ENCODE measurements around the gene DHX34. TPM values are rescaled to one million over a fixed set of nuclear protein-coding genes. Genes with fewer than 3 reads are reported as not detected.
A peak's percentile ranks its signal among the peaks of the same experiment; 100 is the strongest.

The DHX34 gene
- total RNA-seq, 4 donors from 2014 or later: 10.7 to 20.8 (median 17.7) TPM

GRCh38 chr19:47370045-47370611 is 21.0 kb downstream of the DHX34 start:
- Histone ChIP-seq H3K27me3 (no peaks in the 10 kb centered on the region), H3K9me3 (no peaks in the 10 kb centered on the region), H3K4me1 (peaks cover 0 to 10% (median 0%) of the 10 kb centered on the region in 3 donors), H3K36me3 (peaks cover 24 to 99% (median 54%) of the 10 kb centered on the region in 3 donors), H3K27ac (peak overlapping the region in 1 of 4 donors; percentile 9), H3K4me3 (no peak overlapping the region)
- no peak for TF ChIP-seq CTCF (IDR thresholded peaks at IDR 0.05)
- TF ChIP-seq POLR2A (IDR thresholded peaks at IDR 0.05): no peak
- WGBS, 2 donors: 54 to 56% methylated on average over 4 to 5 of the region's 10 CpGs
- no peak for DNase-seq
- intact Hi-C loops (cut with DNase I): no loop called here

GRCh38 chr19:47371261-47371660 is 22.1 kb downstream of the DHX34 start:
- H3K4me1 ChIP-seq: peaks cover 0 to 10% (median 0%) of the 10 kb centered on the region in 3 donors
- no peak overlapping the region for H3K4me3 ChIP-seq
- 81 to 100% methylated on average over 1 to 4 of the region's 9 CpGs for WGBS, 2 donors
- no peaks in the 10 kb centered on the region for H3K27me3 ChIP-seq
- H3K36me3 ChIP-seq: peaks cover 35 to 99% (median 61%) of the 10 kb centered on the region in 3 donors
- H3K27ac ChIP-seq: no peak overlapping the region
- TF ChIP-seq POLR2A (IDR thresholded peaks at IDR 0.05) (no peak), CTCF (IDR thresholded peaks at IDR 0.05) (no peak)
- intact Hi-C loops (cut with DNase I): no loop called here
- H3K9me3 ChIP-seq: no peaks in the 10 kb centered on the region
- DNase-seq: no peak

- Histone ChIP-seq H3K27ac (no peak overlapping the region), H3K4me3 (no peak overlapping the region), H3K36me3 (peaks cover 46 to 99% (median 74%) of the 10 kb centered on the region in 3 donors), H3K4me1 (peaks cover 0 to 10% (median 0%) of the 10 kb centered on the region in 3 donors), H3K9me3 (no peaks in the 10 kb centered on the region), H3K27me3 (no peaks in the 10 kb centered on the region)
- intact Hi-C loops (cut with DNase I): no loop called here
- TF ChIP-seq POLR2A (IDR thresholded peaks at IDR 0.05) (no peak), CTCF (IDR thresholded peaks at IDR 0.05) (no peak)
- DNase-seq: no peak
- 90 to 100% methylated on average over 1 to 7 of the region's 22 CpGs for WGBS, 2 donors
Observed at GRCh38 chr19:47372603-47373002, 23.5 kb downstream of the DHX34 start.

GRCh38 chr19:47373246-47374240 is 24.4 kb downstream of the DHX34 start:
- Histone ChIP-seq H3K27me3 (no peaks in the 10 kb centered on the region), H3K4me1 (peaks cover 0 to 10% (median 0%) of the 10 kb centered on the region in 3 donors), H3K9me3 (no peaks in the 10 kb centered on the region), H3K36me3 (peaks cover 46 to 100% (median 78%) of the 10 kb centered on the region in 3 donors), H3K4me3 (no peak overlapping the region), H3K27ac (no peak overlapping the region)
- WGBS, 2 donors: 81 to 96% methylated on average over 3 to 10 of the region's 33 CpGs
- DNase-seq: no peak
- TF ChIP-seq POLR2A (IDR thresholded peaks at IDR 0.05): no peak
- no peak for TF ChIP-seq CTCF (IDR thresholded peaks at IDR 0.05)
- intact Hi-C loops (cut with DNase I): no loop called here

All from esophagus squamous epithelium (tissue), 5 donors.